Measurements from ENCODE around the gene XRN1.
"Not testable (repeated sequence)": the region's sequence is repeated elsewhere in the genome, so short reads cannot be mapped to it uniquely, and the experiment has no call there.

XRN1 gene, protein sequence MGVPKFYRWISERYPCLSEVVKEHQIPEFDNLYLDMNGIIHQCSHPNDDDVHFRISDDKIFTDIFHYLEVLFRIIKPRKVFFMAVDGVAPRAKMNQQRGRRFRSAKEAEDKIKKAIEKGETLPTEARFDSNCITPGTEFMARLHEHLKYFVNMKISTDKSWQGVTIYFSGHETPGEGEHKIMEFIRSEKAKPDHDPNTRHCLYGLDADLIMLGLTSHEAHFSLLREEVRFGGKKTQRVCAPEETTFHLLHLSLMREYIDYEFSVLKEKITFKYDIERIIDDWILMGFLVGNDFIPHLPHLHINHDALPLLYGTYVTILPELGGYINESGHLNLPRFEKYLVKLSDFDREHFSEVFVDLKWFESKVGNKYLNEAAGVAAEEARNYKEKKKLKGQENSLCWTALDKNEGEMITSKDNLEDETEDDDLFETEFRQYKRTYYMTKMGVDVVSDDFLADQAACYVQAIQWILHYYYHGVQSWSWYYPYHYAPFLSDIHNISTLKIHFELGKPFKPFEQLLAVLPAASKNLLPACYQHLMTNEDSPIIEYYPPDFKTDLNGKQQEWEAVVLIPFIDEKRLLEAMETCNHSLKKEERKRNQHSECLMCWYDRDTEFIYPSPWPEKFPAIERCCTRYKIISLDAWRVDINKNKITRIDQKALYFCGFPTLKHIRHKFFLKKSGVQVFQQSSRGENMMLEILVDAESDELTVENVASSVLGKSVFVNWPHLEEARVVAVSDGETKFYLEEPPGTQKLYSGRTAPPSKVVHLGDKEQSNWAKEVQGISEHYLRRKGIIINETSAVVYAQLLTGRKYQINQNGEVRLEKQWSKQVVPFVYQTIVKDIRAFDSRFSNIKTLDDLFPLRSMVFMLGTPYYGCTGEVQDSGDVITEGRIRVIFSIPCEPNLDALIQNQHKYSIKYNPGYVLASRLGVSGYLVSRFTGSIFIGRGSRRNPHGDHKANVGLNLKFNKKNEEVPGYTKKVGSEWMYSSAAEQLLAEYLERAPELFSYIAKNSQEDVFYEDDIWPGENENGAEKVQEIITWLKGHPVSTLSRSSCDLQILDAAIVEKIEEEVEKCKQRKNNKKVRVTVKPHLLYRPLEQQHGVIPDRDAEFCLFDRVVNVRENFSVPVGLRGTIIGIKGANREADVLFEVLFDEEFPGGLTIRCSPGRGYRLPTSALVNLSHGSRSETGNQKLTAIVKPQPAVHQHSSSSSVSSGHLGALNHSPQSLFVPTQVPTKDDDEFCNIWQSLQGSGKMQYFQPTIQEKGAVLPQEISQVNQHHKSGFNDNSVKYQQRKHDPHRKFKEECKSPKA (N-terminal part only)

GRCh38 chr3:142447852-142448823, at the start of gene XRN1:
Gene XRN1, minus strand, starts transcription at chr3:142448037. Its CDS starts 93 bp downstream, at chr3:142447944.
- peak; percentile 96 for DNase-seq (ENCODE audit: low spot score)

- no peak for DNase-seq (ENCODE audit: low spot score)
These were observed 47.3 kb upstream of the XRN1 start for GRCh38 chr3:142495103-142495502.

DNA sequence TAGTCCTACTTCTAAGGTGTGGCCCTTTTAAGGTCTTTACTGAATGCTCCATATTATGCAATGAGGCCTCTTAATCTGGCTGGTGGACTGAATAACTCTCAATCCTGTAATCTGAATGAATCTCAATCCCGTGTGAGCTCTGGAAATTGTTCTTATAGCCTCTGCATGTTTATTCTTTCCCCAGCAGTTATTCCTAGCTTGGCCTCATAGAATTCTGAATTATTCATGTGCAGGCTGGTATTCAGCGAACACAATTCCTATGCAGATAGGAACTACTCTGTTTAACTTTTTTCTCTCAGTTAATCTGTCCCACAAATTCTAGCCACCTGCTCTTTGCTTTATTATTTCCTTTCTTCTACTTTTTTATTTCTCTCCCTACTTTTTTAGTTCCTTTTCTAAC, 44.3 kb upstream of the XRN1 start:
- no peak for DNase-seq (ENCODE audit: low spot score)

GRCh38 chr3:142489572-142490323, 41.9 kb upstream of the XRN1 start:
- DNase-seq (ENCODE audit: low spot score), result no peak

DNA sequence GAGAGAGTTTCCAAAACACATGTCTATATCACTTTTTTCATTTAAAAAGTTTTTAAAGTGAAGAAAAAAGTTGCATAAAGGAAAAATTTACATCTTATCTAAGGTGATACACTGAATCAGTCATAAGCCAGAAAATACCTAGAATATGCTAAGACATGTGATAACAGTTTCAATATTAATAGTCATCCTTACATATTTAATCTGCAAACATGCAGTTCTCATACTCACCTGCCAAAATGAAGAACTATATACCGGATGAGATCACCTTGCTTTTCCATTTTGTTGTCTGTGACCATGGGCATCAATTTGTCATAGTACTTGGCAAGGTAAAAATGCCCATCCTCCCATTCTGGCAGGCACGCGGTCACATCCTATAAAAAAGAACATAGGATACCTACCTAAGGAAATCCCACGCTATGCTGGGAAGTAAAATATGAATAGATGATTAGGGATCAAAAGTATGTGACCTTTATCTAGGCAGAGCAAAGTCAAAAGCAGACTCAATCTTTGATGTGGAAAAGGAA, 37.1 kb upstream of the XRN1 start:
- DNase-seq (ENCODE audit: low spot score), result no peak

DNA sequence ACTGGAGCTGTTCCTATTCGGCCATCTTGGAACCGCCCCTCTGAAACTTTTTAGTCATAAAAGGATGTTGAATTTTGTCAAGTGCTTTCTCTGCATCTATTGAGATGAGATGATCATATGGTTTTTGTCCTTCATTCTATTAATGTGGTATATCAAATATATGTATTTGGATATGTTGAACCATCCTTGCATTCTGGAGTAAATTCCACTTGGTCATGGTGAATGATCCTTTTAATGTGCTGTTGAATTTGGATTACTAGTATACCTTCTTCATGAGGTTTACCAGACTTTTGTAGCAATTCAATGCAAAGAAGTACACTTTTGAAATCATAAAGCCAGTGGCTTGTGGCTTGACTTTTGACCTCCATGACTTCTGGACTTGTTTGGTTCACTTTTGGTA, 33.4 kb upstream of the XRN1 start:
- no peak for DNase-seq (ENCODE audit: low spot score)

DNA sequence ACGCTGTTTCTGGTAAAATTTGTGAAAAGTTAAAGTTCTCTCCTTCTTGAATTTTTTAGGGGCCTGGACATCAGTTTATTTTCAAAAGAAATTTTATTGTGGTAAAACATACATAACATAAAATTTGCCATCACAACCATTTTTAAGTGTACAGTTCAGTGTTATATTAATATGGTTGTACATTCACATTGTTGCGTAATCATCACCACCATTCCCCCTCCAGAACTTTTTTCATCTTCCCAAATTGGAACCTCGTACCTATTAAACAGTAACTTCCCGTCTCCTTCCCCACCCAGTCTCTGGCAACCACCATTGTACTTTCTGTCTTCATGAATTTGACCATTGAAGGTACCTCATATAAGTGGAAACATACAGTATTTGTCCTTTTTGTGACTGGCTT, 23.0 kb upstream of the XRN1 start:
- DNase-seq (ENCODE audit: low spot score), result no peak

GRCh38 chr3:142468456-142468855, 20.6 kb upstream of the XRN1 start:
- no peak for DNase-seq (ENCODE audit: low spot score)

DNA sequence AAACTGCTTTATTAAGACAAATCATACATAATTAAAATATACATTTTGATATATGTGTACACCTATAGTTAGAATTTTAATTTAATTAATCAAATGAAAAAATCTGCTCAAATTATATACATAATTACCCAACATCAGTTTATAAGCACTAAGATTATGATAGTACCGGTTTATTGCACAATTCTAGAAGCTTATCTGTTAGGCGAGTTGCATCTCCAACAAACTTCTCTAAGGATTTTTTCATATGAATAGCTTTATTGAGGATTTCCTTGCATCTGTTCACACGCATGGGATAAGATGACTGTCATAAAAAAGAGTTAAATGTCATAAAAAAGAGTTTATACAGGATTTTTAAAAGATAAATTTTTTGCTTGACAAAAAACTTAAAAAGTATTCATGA, 19.9 kb upstream of the XRN1 start:
- DNase-seq (ENCODE audit: low spot score), result no peak

DNA sequence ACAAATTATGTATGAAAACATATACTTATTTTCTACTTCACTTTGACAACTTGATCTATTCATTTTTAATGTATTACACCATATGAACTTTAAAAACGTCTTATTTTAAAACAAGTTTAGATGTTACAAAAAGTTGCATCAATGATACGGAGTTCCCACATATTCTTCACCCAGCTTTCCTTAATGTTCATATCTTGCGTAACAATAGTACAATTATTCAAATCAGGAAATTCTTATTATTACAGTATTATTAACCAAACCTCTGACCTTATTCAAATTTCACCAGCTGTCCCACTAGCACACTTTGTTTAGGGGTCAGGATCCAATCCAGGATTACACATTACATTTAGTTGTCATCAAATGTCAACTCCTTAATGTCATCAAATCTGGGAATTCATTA, 12.9 kb upstream of the XRN1 start:
- DNase-seq (ENCODE audit: low spot score), result no peak

DNA sequence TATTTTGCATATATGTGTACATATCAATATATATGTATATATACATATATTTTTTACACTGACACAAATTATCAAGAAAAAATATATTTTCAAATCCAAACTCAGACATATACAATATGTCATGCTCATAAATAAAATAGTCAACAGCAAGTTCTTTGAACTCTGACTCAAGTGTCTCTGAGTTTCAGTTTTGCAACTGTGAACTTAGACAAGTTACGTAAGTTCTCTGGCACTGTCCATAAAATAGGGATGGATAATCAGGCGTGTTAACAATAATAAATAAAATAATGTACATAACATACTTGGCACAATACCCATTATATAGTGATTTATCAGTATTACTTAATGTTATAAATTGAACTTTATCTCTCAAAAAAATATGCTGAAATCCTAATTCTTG, 12.1 kb upstream of the XRN1 start:
- DNase-seq (ENCODE audit: low spot score), result no peak

GRCh38 chr3:142459096-142459495, 11.3 kb upstream of the XRN1 start:
- DNase-seq (ENCODE audit: low spot score), result no peak

DNA sequence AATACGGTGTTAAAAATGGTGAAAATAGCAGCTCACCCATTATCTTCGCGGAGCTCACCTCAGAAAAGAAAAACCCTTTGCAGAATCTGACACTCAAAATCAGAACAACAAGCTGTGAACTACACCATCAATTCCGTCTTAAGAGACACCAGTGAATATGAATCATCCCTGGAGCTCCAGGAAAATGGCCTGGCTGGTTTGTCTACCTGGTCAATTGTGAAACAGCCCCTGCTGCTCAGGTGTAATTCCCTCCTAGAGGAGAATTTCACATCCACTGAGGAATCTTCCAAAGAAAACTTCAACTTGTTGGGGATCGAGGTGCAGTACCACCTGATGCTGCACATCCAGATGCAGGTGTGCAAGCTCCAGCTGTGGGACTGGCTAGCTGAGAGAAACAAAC, 3.0 kb upstream of the XRN1 start:
- no peak for DNase-seq (ENCODE audit: low spot score)

- no peak for DNase-seq (ENCODE audit: low spot score)
These were observed 2.4 kb upstream of the XRN1 start for GRCh38 chr3:142450189-142450588.

GRCh38 chr3:142447301-142447851, 461 bp downstream of the XRN1 start:
- peak; percentile 34 for DNase-seq (ENCODE audit: low spot score)

DNA sequence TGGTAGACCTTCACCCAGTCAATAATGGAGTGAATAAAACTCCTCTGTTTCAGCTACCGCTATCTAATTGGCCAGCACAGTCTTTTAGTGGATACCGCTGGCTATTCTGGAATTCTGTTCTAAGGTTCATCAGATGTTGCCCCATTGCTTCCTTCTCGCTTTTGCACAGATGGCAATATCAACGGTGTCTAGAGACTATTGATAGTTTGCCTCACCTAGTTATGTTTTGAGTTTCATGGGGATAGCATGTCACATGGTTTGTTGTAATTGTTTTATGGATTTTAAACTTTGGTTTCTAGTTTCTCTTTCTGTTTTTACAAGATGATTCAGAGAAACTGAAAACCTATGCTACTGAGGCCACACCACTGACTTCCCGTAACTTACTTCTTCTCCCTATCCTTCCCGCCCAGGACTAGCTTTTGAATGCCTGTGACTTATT, 2.0 kb downstream of the XRN1 start:
- peak; percentile 79 for DNase-seq (ENCODE audit: low spot score)

GRCh38 chr3:142444343-142444742, 3.5 kb downstream of the XRN1 start:
- no peak for DNase-seq (ENCODE audit: low spot score)

GRCh38 chr3:142443060-142443459, 4.8 kb downstream of the XRN1 start:
- not testable (repeated sequence) for DNase-seq (ENCODE audit: low spot score)

GRCh38 chr3:142439499-142440220, 8.2 kb downstream of the XRN1 start:
- DNase-seq (ENCODE audit: low spot score), result not testable (repeated sequence)
